H4 (cell line): ENCODE results near the gene POGK. TPM values are rescaled to one million over a fixed set of nuclear protein-coding genes. Genes with fewer than 3 reads are reported as not detected.
"Not testable (repeated sequence)": the region's sequence is repeated elsewhere in the genome, so short reads cannot be mapped to it uniquely, and the experiment has no call there.

Experiments
- DNase-seq: peaks from one replicate; pipeline ENCODE4 v3.0.0-alpha.2; 2015; ENCODE audit warnings: low spot score
- total RNA-seq: library from RNA; depleted of rRNA; stranded (reverse); fragments of >200 nt; shearing (Covaris generic); gene quantifications from 2 replicates; pipeline ENCODE4 v1.2.3, GENCODE V29; 2014; rRNA removed

Gene POGK
- total RNA-seq: 22.2 and 29.9 TPM in 2 replicates

DNA sequence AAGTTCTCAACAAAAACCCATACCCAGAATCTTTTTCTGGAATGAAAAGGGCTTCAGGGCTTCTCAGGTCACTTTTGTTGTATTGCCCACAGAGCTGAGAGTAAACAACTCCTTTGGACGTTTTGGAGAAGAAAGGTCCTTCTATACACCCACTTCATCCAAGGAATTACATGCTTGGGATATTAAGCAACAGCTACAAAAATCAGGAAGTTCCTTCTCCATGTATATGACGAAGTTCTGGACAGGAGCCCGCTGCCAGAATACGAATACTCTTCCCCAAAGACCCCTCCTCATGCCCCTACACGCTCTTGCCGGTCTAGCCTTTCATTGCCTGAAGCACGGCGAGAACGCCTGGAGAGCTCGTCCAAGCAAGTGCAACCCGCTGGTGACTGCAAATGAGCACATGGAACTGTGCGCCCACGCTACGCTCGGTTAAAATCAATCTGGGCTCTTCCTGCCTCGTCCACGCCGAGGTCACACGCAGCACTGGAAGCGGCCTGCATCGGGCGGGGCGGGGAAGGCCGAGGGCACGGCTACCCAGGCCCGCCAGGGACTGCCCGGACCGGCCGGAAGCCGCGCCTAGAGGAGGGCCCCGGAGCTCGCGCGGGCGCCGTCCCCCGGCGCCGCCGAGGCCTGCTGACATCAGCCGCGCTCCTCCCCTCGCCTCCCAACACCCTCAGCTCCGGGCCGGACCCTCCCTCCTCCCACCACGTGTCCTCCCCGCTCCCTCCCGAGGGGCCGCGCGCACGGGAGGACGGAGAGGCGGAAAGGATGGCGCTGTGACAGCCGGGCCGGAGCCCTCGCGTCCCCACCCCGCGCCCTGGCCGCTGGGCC is at the start of gene POGK:
POGK (plus strand) TSS at position 710 of the 834 bp plus-strand sequence. CDS start 1,482 bp downstream, outside the sequence.
- DNase-seq: peak; percentile 86

DNA sequence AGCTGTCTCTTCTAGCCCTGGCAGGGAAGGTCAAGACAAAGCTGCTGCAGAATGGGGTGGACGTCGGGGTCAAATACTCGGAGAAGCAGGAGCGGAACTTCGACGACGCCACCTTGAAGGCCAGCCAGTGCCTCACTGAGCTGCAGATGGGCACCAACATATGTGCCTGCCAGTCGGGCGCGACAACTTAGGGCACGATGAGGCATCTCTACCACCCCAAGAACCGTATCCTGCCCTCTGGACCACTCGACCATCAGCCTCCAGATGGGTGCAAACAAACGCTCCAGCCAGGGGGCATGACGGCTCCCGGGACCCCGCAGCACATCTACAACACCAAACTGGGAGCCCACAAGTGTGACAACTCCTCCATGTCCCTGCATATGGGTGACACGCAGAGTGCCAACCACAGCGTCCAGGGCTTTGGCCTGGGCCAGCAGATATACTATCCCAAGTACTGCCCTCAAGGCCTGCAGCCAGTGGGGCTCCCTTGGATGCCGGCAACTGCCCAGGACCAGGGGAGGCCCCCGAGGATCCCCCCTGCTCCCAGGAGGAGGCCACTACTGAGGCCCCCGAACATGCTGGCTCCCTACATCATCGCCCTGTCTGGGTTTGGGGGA is 42.5 kb upstream of the POGK start:
- no peak for DNase-seq

DNA sequence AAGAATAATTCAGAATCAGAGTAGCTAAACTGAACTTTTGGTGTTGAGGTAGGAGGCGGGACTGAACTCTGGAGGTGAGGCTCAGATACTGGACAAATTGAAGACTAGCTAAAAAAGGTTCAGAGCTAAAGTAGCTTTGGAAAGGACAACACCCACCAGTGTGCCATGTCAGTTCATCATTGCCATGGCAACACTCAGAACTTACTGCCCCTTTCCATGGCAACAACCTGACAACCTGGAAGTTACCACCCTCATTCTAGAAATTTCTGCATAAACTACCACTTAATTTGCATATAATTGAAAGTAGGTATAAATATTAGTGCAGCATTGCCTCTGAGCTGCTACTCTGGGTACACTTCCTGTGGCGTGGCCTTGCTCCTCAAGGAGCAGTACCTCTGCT is 30.3 kb upstream of the POGK start:
- no peak for DNase-seq

GRCh38 chr1:166811691-166812090 is 27.6 kb upstream of the POGK start:
- DNase-seq: no peak

GRCh38 chr1:166813508-166814223 is 25.6 kb upstream of the POGK start:
- DNase-seq: no peak

- DNase-seq: no peak
Measured at GRCh38 chr1:166814611-166815010, 24.7 kb upstream of the POGK start.

- DNase-seq: no peak
Measured at GRCh38 chr1:166819974-166820373, 19.3 kb upstream of the POGK start.

DNA sequence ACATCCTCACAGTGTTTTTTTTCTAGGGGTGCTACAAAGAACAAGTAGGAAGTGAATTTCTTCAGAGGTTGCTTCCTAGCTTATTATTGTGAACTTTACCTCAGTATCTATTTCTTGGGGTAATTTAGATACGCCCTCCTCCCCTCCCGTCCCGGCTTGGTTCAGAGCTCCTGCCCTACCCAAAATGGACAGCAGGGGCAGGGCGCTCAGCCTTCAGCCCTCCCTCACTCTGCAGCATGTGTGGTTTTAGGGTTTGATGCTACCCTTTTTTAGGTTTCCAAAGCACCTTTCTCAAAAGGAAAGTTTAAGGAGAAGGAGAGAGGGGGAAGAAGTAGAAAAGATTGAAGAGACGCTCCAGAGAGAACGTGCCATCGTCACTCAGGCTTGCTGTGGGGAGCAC is 16.9 kb upstream of the POGK start:
- DNase-seq: no peak

DNA sequence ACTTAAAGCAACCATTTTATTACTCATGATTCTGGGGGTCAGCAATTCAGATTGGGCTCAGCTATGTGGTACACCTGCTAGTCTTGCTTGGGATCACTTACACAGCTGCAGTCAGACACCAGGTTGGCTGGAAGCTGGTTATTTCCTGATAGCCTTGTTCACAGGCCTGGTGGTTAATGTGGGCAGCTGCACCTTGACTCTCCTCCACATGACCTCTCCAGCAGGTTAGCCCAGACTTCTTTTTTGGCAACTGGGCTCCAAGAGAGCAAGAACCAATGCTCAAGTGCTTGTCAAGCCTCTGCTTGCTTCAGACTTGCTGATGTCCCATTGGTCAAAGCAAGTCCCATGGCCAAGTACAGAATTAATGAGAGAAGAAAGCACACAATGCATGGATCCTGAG is 11.8 kb upstream of the POGK start:
- DNase-seq: no peak

GRCh38 chr1:166829762-166830161 is 9.5 kb upstream of the POGK start:
- not testable (repeated sequence) for DNase-seq

- DNase-seq: no peak
Measured at GRCh38 chr1:166836733-166837132, 2.5 kb upstream of the POGK start.

GRCh38 chr1:166839600-166840308 is 479 bp downstream of the POGK start:
- DNase-seq: peak; percentile 24

DNA sequence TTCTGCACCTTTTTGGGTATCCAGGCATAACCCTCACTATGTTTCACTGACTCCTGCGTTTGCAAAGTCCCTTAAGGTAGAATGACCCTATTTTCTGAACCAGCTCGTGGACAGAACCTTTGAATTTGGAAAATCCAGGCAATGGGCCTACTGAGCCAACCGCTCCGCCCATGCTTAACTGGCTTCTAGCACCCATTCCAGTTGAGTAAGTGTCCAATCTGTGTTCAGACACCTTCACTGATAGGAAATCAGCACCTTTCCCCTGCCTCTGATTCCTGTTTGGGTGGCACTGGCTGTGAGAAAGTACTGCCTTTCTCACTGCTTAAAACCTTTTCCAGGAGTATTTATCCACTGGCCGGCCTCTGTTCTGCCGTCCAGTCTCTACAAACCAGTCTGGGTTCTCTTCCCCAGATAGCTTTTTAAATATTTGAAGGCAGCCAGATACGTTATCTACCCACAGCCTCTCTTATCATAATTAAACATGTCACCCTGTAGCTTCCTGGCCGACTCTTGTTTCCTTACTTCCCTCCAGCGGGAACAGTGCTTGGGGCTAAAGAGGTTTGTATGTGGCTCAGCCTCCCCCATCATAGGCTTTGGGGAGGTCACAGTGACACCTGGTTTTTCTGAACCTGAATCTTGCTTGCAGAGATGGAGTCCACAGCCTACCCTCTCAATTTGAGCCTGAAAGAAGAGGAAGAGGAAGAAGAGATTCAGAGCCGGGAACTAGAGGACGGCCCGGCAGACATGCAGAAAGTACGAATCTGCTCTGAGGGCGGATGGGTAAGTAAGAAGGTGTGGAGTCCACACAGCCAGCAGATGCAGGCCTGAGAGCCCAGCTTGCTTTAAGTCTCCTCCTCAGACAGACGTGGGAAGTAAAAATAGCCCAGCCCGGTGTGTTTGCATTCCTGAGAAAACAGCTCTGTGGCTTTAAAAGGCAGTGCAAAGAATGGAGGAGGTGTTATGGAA is 1.3 kb downstream of the POGK start:
- DNase-seq: no peak

DNA sequence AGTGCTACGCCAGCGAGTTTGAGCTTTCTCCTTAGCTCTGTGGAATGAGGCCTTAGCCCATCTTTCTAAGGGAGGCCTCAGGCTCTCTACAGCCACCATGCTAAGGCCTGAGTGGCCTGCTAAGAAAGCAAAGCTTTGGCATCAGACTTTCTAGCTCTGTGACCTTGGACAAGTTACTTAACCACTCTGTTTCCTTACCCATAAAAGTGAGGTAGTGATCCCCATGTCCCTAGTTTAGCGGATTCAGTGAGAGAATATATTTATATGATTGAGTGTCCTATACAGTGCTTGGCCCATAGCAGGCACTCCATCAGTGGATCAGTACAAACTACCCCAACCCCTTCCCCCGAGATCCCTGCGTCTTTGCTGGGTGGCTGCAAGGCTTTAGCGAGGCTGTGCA is 4.0 kb downstream of the POGK start:
- no peak for DNase-seq

DNA sequence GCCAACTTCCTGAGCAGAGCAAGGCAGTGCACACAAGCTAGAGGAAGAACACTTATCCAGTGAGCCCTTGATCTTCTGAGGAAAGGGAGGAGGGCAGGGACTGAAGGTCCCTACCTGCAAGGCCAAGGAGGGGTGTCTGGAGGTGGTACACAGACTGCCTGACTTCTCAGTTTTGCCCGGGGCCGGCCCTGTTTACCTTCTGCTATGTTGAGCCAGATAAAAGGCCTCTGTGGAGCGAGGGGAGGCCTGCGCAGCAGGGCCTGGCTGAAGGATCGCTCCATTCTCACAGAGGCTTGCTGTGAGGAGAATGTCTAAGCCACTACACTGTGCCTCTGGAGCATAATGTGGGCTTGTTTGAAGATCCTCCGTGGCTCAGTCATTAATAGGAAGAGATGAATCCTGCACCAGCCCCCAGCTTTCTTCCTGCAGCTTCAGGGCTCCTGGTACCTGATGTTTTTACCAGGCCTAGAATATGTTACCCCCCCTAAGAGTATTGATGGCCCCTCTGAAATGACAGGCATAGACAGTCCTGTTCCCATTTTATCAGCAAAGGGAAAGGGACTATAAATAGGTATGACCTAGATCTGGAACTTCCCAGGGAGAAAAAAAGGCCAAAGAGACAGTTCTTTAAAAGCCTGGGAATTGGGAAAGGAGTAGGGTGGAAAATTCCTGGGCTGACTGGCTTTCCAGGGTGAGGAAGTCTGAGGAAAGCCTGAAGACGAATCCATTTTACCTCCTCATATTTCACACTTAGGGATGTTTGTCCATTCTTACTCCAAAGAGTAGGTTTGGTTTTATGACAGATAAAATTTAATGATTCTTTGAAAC is 4.7 kb downstream of the POGK start:
- DNase-seq: no peak

- no peak for DNase-seq
Measured at GRCh38 chr1:166844791-166845190, 5.5 kb downstream of the POGK start.

DNA sequence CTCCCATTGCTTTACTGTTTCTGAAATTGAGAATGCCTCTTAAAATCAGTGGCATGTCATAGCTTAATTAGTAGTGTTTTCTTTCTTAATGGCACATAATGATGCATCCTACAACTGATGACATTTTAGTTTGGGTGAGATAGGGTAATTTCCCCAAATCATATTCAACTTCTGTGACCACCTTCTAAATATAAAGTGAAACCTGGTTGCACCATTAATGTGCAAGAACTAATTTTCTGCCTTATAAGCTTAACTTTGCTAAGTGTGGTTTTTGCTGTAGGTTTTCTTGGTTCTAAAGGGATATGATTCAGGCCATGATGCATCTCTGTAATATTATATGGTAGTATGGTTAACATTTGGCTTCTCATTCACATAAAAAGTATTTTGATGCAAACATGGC is 8.9 kb downstream of the POGK start:
- no peak for DNase-seq

- DNase-seq: no peak
Measured at GRCh38 chr1:166849135-166849534, 9.9 kb downstream of the POGK start.

GRCh38 chr1:166852918-166853317 is 13.6 kb downstream of the POGK start:
- DNase-seq: no peak

DNA sequence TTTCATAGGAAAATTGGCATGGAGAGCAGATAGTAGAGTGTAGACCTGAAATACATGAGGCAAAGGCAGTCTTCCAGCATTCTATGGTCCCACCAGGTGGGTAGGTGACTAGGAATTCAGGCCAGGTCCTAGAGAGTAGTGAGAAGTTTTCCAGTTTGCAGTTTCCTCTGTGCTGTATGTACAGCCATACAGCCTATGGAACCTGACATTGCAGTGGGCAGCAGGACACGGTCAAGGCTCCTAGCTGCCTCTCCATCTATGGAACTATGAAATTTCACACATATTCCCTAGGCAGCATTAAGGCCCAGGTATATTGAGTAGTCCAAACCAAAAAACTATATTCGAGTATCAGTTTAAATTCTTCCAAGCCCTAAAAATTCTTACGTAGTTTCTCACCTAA is 16.3 kb downstream of the POGK start:
- DNase-seq: no peak
